ENCODE results near the gene ABHD11.
"Not testable (repeated sequence)": the region's sequence is repeated elsewhere in the genome, so short reads cannot be mapped to it uniquely, and the experiment has no call there.

ABHD11 gene

DNA sequence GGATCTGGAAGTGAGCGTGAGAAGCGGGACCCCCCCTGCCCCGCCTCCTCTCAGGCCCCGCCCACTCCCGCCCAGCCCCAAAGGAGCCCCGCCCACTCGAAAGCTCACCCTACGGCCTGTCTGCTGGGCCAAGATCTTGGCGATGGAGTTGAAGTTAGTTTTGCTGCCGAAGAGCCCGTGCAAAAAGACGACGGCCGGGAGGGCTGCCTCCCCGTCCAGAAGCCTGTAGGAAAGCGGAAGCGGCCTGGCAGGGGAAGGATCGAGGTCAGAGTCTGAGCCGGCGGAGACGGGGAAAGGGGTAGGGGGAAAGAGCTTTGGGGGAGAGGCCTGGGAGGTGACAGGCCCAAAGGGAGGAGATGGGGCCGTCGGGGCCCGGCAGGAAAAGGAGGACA is 386 bp downstream of the ABHD11 start:
- H3K4me1 Mint-ChIP-seq (ENCODE audit: low read depth), result peaks cover 39% of the 10 kb centered on the region
- intact Hi-C loops (cut with micrococcal nuclease), result loop anchor here (2.0 to 5.0 kb wide), 2 partner anchors 55 to 344 kb away; partner anchors contain the start of genes BUD23, DNAJC30 and LIMK1
- H3K27me3 Mint-ChIP-seq, result peaks cover 34% of the 10 kb centered on the region
- H3K27ac Mint-ChIP-seq, result peak overlapping the region; percentile 96
- peak overlapping the region; percentile 97 for H3K4me3 Mint-ChIP-seq
- peaks cover 13% of the 10 kb centered on the region for H3K9me3 Mint-ChIP-seq
- peaks cover 38% of the 10 kb centered on the region for H3K36me3 Mint-ChIP-seq (ENCODE audit: low read depth)

DNA sequence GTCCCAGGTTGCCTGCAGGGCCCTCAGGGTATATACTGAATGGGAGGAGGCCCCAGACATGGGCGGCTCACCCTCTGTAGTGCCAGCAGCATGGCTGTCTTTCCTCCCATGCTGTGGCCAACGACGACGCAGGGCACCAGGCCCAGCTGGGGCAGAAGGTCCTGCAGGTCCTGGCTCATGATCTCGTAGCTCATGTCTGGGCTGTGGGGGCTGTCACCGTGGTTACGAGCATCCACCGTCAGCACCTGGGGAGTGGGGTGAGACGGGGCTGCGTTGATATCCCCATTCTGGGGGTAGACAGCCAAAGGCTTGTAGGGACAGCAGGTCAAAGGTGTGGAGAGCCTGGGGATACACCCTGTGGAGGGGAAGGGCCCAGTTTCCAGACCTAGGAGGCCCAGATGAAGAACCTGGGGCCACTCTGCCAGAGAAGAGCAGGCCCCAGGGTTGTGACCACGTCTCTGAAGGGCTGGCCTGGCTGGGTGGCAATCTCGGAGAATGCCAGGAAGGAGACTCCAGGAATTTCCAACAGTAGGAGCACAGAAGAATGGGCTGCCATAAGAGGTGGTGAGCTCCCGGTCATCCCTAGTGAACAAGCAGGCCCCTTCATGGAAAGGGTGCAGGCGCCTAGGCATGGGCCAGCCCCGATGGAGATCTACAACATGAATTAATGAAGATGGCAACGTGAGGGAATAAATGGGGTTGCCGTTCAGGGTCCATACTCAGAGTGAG is 947 bp downstream of the ABHD11 start:
- peaks cover 13% of the 10 kb centered on the region for H3K9me3 Mint-ChIP-seq
- peak overlapping the region; percentile 96 for H3K27ac Mint-ChIP-seq
- peak overlapping the region; percentile 97 for H3K4me3 Mint-ChIP-seq
- peaks cover 34% of the 10 kb centered on the region for H3K27me3 Mint-ChIP-seq
- intact Hi-C loops (cut with micrococcal nuclease), result loop anchor here (2.0 to 5.0 kb wide), 2 partner anchors 55 to 345 kb away; partner anchors contain the start of genes BUD23, DNAJC30 and LIMK1
- peaks cover 38% of the 10 kb centered on the region for H3K36me3 Mint-ChIP-seq (ENCODE audit: low read depth)
- peaks cover 39% of the 10 kb centered on the region for H3K4me1 Mint-ChIP-seq (ENCODE audit: low read depth)

- peaks cover 13% of the 10 kb centered on the region for H3K9me3 Mint-ChIP-seq
- no peak overlapping the region for H3K27ac Mint-ChIP-seq
- peaks cover 38% of the 10 kb centered on the region for H3K36me3 Mint-ChIP-seq (ENCODE audit: low read depth)
- intact Hi-C loops (cut with micrococcal nuclease), result loop anchor here (5.0 kb wide), 1 partner anchor 345 kb away; the partner anchor contains the start of gene LIMK1
- H3K4me1 Mint-ChIP-seq (ENCODE audit: low read depth), result peaks cover 39% of the 10 kb centered on the region
- peaks cover 32% of the 10 kb centered on the region for H3K27me3 Mint-ChIP-seq
- no peak overlapping the region for H3K4me3 Mint-ChIP-seq
Measured at GRCh38 chr7:73736885-73737284, 1.7 kb downstream of the ABHD11 start.

GRCh38 chr7:73735528-73735905 is 3.1 kb downstream of the ABHD11 start:
- peak overlapping the region; percentile 50 for H3K27ac Mint-ChIP-seq

GRCh38 chr7:73734619-73735527 is 3.7 kb downstream of the ABHD11 start:
- H3K27me3 Mint-ChIP-seq, result peaks cover 33% of the 10 kb centered on the region
- H3K36me3 Mint-ChIP-seq (ENCODE audit: low read depth), result peaks cover 38% of the 10 kb centered on the region
- peaks cover 13% of the 10 kb centered on the region for H3K9me3 Mint-ChIP-seq
- H3K27ac Mint-ChIP-seq, result peak overlapping the region; percentile 50
- H3K4me1 Mint-ChIP-seq (ENCODE audit: low read depth), result peaks cover 39% of the 10 kb centered on the region
- no peak overlapping the region for H3K4me3 Mint-ChIP-seq
- intact Hi-C loops (cut with micrococcal nuclease), result loop anchor here (5.0 kb wide), 1 partner anchor 347 kb away; the partner anchor contains the start of gene LIMK1

More at GRCh38 chr7:73735528-73735905, 3.1 kb downstream of the ABHD11 start:
- intact Hi-C loops (cut with micrococcal nuclease), result loop anchor here (5.0 kb wide), 1 partner anchor 347 kb away; the partner anchor contains the start of gene LIMK1
- Mint-ChIP-seq H3K27me3 (peaks cover 31% of the 10 kb centered on the region), H3K36me3 (ENCODE audit: low read depth) (peaks cover 38% of the 10 kb centered on the region), H3K4me3 (no peak overlapping the region), H3K9me3 (peaks cover 13% of the 10 kb centered on the region), H3K4me1 (ENCODE audit: low read depth) (peaks cover 39% of the 10 kb centered on the region)

DNA sequence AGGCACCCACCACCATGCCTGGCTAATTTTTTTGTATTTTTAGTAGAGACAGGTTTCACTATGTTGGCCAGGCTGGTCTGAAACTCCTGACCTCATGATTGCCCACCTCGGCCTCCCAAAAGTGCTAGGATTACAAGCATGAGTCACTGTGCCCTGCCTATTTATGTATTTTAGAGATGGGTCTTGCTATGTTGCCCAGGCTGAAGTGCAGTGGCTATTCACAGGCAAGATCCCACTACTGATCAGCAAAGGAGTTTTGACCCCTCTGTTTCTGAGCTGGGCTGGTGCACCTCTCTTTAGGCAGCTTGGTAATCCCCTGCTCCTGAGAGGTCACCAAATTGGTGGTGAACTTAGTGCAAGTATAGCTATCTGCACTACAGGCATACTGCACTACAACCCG is 6.2 kb downstream of the ABHD11 start:
- H3K27ac Mint-ChIP-seq, result no peak overlapping the region
- H3K4me1 Mint-ChIP-seq (ENCODE audit: low read depth), result peaks cover 21% of the 10 kb centered on the region
- H3K36me3 Mint-ChIP-seq (ENCODE audit: low read depth), result peaks cover 27% of the 10 kb centered on the region
- peaks cover 46% of the 10 kb centered on the region for H3K27me3 Mint-ChIP-seq
- H3K4me3 Mint-ChIP-seq, result no peak overlapping the region
- H3K9me3 Mint-ChIP-seq, result peaks cover 13% of the 10 kb centered on the region
- intact Hi-C loops (cut with micrococcal nuclease), result no loop called here

GRCh38 chr7:73730485-73730884 is 8.1 kb downstream of the ABHD11 start:
- intact Hi-C loops (cut with micrococcal nuclease), result no loop called here
- H3K27ac Mint-ChIP-seq, result no peak overlapping the region
- no peak overlapping the region for H3K4me3 Mint-ChIP-seq
- H3K4me1 Mint-ChIP-seq (ENCODE audit: low read depth), result peaks cover 10% of the 10 kb centered on the region
- H3K36me3 Mint-ChIP-seq (ENCODE audit: low read depth), result peaks cover 8% of the 10 kb centered on the region
- peaks cover 13% of the 10 kb centered on the region for H3K9me3 Mint-ChIP-seq
- peaks cover 50% of the 10 kb centered on the region for H3K27me3 Mint-ChIP-seq

DNA sequence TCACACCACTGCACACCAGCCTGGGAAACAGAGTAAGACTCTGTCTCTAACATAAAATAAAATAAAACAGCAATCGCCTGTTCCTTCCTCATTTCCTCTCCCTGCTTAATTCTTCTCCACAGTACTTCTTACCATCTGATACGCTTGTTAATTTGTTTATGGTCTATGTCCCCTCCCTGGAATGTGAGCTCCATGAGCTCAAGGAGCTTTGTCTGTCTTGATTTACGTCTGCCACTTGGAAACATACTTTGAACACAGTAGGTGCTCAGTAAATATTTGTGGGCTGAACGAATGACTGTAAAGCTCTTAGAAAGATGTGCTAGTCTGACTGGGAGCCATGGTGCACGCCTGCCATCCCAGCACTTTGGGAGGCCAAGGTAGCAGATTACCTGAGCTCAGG is 10.1 kb downstream of the ABHD11 start:
- Mint-ChIP-seq H3K36me3 (ENCODE audit: low read depth) (no peaks in the 10 kb centered on the region), H3K4me1 (ENCODE audit: low read depth) (no peaks in the 10 kb centered on the region), H3K4me3 (no peak overlapping the region), H3K9me3 (no peaks in the 10 kb centered on the region), H3K27me3 (peaks cover 63% of the 10 kb centered on the region), H3K27ac (no peak overlapping the region)
- intact Hi-C loops (cut with micrococcal nuclease), result no loop called here

- H3K4me1 Mint-ChIP-seq (ENCODE audit: low read depth), result no peaks in the 10 kb centered on the region
- no peak overlapping the region for H3K4me3 Mint-ChIP-seq
- H3K27ac Mint-ChIP-seq, result no peak overlapping the region
- H3K27me3 Mint-ChIP-seq, result peaks cover 61% of the 10 kb centered on the region
- H3K36me3 Mint-ChIP-seq (ENCODE audit: low read depth), result no peaks in the 10 kb centered on the region
- intact Hi-C loops (cut with micrococcal nuclease), result no loop called here
- H3K9me3 Mint-ChIP-seq, result no peaks in the 10 kb centered on the region
Measured at GRCh38 chr7:73727952-73728351, 10.7 kb downstream of the ABHD11 start.

- Mint-ChIP-seq H3K4me3 (no peak overlapping the region), H3K27me3 (peaks cover 66% of the 10 kb centered on the region), H3K9me3 (no peaks in the 10 kb centered on the region), H3K27ac (no peak overlapping the region), H3K4me1 (ENCODE audit: low read depth) (no peaks in the 10 kb centered on the region), H3K36me3 (ENCODE audit: low read depth) (no peaks in the 10 kb centered on the region)
- intact Hi-C loops (cut with micrococcal nuclease), result no loop called here
Measured at GRCh38 chr7:73726083-73726466, 12.5 kb downstream of the ABHD11 start.

- Mint-ChIP-seq H3K27ac (no peak overlapping the region), H3K4me1 (ENCODE audit: low read depth) (peaks cover 7% of the 10 kb centered on the region), H3K36me3 (ENCODE audit: low read depth) (no peaks in the 10 kb centered on the region), H3K4me3 (no peak overlapping the region), H3K27me3 (peaks cover 72% of the 10 kb centered on the region), H3K9me3 (no peaks in the 10 kb centered on the region)
- intact Hi-C loops (cut with micrococcal nuclease), result no loop called here
Measured at GRCh38 chr7:73723813-73724212, 14.8 kb downstream of the ABHD11 start.

- intact Hi-C loops (cut with micrococcal nuclease), result no loop called here
- H3K9me3 Mint-ChIP-seq, result no peaks in the 10 kb centered on the region
- peaks cover 17% of the 10 kb centered on the region for H3K4me1 Mint-ChIP-seq (ENCODE audit: low read depth)
- no peak overlapping the region for H3K4me3 Mint-ChIP-seq
- H3K36me3 Mint-ChIP-seq (ENCODE audit: low read depth), result no peaks in the 10 kb centered on the region
- H3K27me3 Mint-ChIP-seq, result peaks cover 72% of the 10 kb centered on the region
- no peak overlapping the region for H3K27ac Mint-ChIP-seq
Measured at GRCh38 chr7:73722785-73723184, 15.8 kb downstream of the ABHD11 start.

DNA sequence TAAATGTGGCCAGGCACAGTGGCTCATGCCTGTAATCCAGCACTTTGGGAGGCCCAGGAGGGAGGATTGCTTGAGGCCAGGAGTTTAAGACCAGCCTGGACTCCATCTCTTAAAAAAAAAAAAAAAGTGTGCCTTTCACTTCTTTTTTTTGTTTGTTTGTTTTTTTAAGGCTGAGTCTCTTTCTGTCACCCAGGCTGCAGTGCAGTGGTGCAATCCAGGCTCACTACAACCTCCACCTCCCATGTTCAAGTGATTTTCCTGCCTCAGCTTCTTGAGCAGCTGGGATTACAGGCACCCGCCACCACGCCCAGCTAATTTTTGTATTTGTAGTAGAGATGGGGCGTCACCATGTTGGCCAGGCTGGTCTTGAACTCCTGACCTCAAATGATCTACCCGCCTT is 16.4 kb downstream of the ABHD11 start:
- intact Hi-C loops (cut with micrococcal nuclease); H3K9me3 Mint-ChIP-seq; H3K4me3 Mint-ChIP-seq; H3K27ac Mint-ChIP-seq; H3K36me3 Mint-ChIP-seq (ENCODE audit: low read depth): not testable (repeated sequence)
- Mint-ChIP-seq H3K4me1 (ENCODE audit: low read depth) (peaks cover 22% of the 10 kb centered on the region), H3K27me3 (peaks cover 76% of the 10 kb centered on the region)

DNA sequence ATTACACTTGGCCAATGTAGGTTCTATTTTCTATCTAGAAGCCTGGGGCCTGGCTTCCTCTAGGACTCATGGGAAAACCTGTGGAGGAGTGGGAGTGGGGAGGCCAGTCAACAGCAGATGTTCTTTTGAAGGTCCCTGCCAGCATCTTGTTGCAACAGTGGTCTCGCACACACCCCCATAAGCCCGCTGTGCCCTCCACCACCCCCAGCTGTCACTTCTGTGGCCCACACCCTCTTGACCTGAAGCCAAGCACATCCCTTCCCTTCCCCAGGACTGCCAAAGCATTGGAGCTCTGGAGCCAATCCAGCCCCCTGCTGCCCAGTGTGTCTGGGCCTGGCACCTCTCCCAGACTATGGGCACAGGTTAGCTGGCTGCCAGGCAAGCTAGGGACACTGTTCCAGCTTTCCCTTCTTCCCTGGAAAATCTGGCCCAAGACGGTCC is 17.2 kb downstream of the ABHD11 start:
- no peak overlapping the region for H3K27ac Mint-ChIP-seq
- no peaks in the 10 kb centered on the region for H3K36me3 Mint-ChIP-seq (ENCODE audit: low read depth)
- H3K27me3 Mint-ChIP-seq, result peaks cover 77% of the 10 kb centered on the region
- H3K4me1 Mint-ChIP-seq (ENCODE audit: low read depth), result peaks cover 29% of the 10 kb centered on the region
- no peaks in the 10 kb centered on the region for H3K9me3 Mint-ChIP-seq
- intact Hi-C loops (cut with micrococcal nuclease), result no loop called here
- no peak overlapping the region for H3K4me3 Mint-ChIP-seq
